K562 (cell line): ENCODE results near the gene MBOAT1. TPM values are rescaled to one million over a fixed set of nuclear protein-coding genes. Genes with fewer than 3 reads are reported as not detected.

Source experiments
- CEBPB ChIP-seq: fragments of 450-650 bp; IDR thresholded peaks from 2 replicates; pipeline ENCODE4 v1.6.1; 2016; ENCODE audit warnings: missing genetic modification characterization, missing compliant biosample characterization
- JUNB ChIP-seq: fragments of 450-650 bp; formaldehyde crosslinking; conservative IDR thresholded peaks from 2 replicates; pipeline ENCODE4 v1.4.0; 2020; ENCODE audit warnings: mild to moderate bottlenecking
- MAX ChIP-seq: sonication (generic); formaldehyde crosslinking; IDR thresholded peaks from 2 replicates; pipeline ENCODE4 v1.9.0; 2022; ENCODE audit warnings: mild to moderate bottlenecking, missing genetic modification reagents
- NCOA2 ChIP-seq, 2 experiments: fragments of 450-650 bp; IDR thresholded peaks; 2 replicates each; pipeline ENCODE4 v1.6.1; 2018; ENCODE audit warnings: mild to moderate bottlenecking in 2 of 2, moderate library complexity in 1 of 2; ENCODE audit not compliant: partially characterized antibody in 2 of 2
- NR2C2 ChIP-seq, 2 experiments: fragments of 200-800 bp in 1 of 2; sonication (Bioruptor generic) in 1 of 2; sonication (generic) in 1 of 2; formaldehyde crosslinking in 1 of 2; IDR thresholded peaks; 2 replicates each; pipeline versions ENCODE4 v1.6.1 to v1.8.0; 2016 to 2022; ENCODE audit warnings: mild to moderate bottlenecking in 1 of 2, missing compliant biosample characterization in 1 of 2, missing genetic modification characterization in 1 of 2, missing genetic modification reagents in 1 of 2
- NRF1 ChIP-seq, 2 experiments: fragments of 450-650 bp; IDR thresholded peaks in 1 of 2; conservative IDR thresholded peaks in 1 of 2; 2 replicates each; pipeline ENCODE4 v1.6.1; 2014; ENCODE audit warnings: mild to moderate bottlenecking in 2 of 2
- PHF21A ChIP-seq: fragments of 450-650 bp; IDR thresholded peaks from 2 replicates; pipeline ENCODE4 v1.6.1; 2017; ENCODE audit warnings: low read depth, borderline replicate concordance
- POLR3A ChIP-seq: IDR thresholded peaks from 2 replicates; pipeline ENCODE4 v1.6.1; 2011; ENCODE audit warnings: borderline replicate concordance, mild to moderate bottlenecking, moderate library complexity; ENCODE audit not compliant: insufficient read length, insufficient read depth; ENCODE audit errors: extremely low read depth
- RFX1 ChIP-seq: fragments of 450-650 bp; IDR thresholded peaks from 2 replicates; pipeline ENCODE4 v1.6.1; 2016; ENCODE audit warnings: mild to moderate bottlenecking, moderate library complexity
- SMARCC2 ChIP-seq: fragments of 450-650 bp; IDR thresholded peaks from 2 replicates; pipeline ENCODE4 v1.6.1; 2017; ENCODE audit warnings: antibody characterized with exemption, moderate library complexity, mild to moderate bottlenecking, low read depth
- TAF9B ChIP-seq: fragments of 450-650 bp; IDR thresholded peaks from 2 replicates; pipeline ENCODE4 v1.6.1; 2018; ENCODE audit warnings: mild to moderate bottlenecking; ENCODE audit not compliant: partially characterized antibody
- ZNF449 ChIP-seq: fragments of 250-450 bp; sonication (Bioruptor Pico); IDR thresholded peaks from 2 replicates; pipeline ENCODE4 v1.8.0; 2022; ENCODE audit warnings: moderate library complexity, mild to moderate bottlenecking, inconsistent platforms
- ZNF583 ChIP-seq: fragments of 250-450 bp; sonication (Bioruptor Pico); IDR thresholded peaks from 2 replicates; pipeline ENCODE4 v1.4.0; 2020
- polyA plus RNA-seq, 8 experiments: library from polyadenylated mRNA; depleted of rRNA in 4 of 8; stranded (reverse) in 5 of 8; unstranded in 3 of 8; fragments of >200 nt; fragmentation: Nextera tagmentation in 2 of 8; fragmentation: Illumina TruSeq in 1 of 8; extraction: Ambion mirVana in 2 of 8; extraction: Trizol in 1 of 8; gene quantifications; 2 replicates each; pipeline versions ENCODE4 v1.2.1 to v1.2.3, GENCODE V29; 2011 to 2014; ENCODE audit warnings: inconsistent platforms in 1 of 8, missing spikeins in 1 of 8
- total RNA-seq, 7 experiments: library from RNA; depleted of rRNA in 6 of 7; stranded (reverse); fragments of >200 nt in 6 of 7; fragmentation: Illumina TruSeq in 2 of 7; extraction: Trizol in 2 of 7; gene quantifications; 2 replicates each; pipeline versions ENCODE4 v1.2.1 to v1.2.3, GENCODE V29; 2011 to 2021; ENCODE audit warnings: low replicate concordance in 1 of 7
- TF ChIP-seq, protein P1 (sequence below), 2 experiments: fragments of 450-650 bp; IDR thresholded peaks; 2 replicates each; pipeline ENCODE4 v1.6.1; 2016
- TF ChIP-seq, protein P2 (sequence below): conservative IDR thresholded peaks from 2 replicates; pipeline ENCODE4 v1.6.1; 2011; ENCODE audit warnings: low read depth, mild to moderate bottlenecking, low read length; ENCODE audit not compliant: control insufficient read depth
- TF ChIP-seq, protein P3 (sequence below): fragments of 250-450 bp; sonication (Bioruptor Pico); IDR thresholded peaks from 2 replicates; pipeline ENCODE4 v1.5.0; 2022; ENCODE audit warnings: mild to moderate bottlenecking

The MBOAT1 gene
- total and polyA plus RNA-seq, 9 of the 15 experiments (the other 6 are each of a cell fraction or from before 2014, with no cell fraction given), result 0.13 to 16.5 (median 10.3) TPM

DNA sequence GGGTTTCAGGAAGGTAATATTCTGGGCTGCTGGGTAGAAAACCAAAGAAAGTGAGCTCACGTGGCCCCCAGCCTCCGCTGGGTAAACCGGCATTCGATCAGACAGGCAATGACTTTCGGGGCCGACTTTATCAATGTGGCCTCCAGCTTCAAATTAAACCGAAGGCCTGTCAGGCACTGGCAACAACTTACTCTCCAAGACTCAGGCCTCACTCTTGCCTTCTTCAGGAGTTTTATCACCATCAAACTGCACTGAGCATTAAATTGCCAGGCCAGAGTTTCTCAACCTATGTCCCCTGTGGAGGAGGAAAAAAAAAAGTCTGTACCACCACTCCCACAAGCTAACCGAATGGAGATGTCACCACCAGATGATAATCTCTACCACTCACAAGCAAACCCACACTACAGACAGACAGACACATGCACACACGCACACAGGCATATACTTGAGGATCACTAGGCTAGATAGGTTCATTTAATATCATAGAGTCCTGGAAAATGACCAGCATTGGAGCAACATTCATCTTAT lies 1.1 kb upstream of the MBOAT1 start (continued):
- TF ChIP-seq ZNF449 (CRISPR knock-in tag) (peak; percentile 64; the same call in 1 of the 2 replicates), JUNB (no peak), NCOA2 (IDR thresholded peaks at IDR 0.05; ENCODE audit: partially characterized antibody in 2 of 2) (no peak), CEBPB (tag) (peak; percentile 77), TAF9B (no peak), RFX1 (no peak), NRF1 (conservative IDR thresholded peaks at IDR 0.05 in 1 of 2, IDR thresholded peaks at IDR 0.05 in 1 of 2) (peak in 1 of 2 experiments; percentile 34; a peak in 1 of 4 replicates), ZNF583 (CRISPR knock-in tag) (no peak), POLR3A (no peak), PHF21A (no peak), NR2C2 (CRISPR knock-in tag; IDR thresholded peaks at IDR 0.05) (no peak), NR2C2 (tag; IDR thresholded peaks at IDR 0.05) (no peak; the same call in 1 of the 2 replicates), MAX (CRISPR knock-in tag) (peak; percentile 23; the same call in 1 of the 2 replicates), SMARCC2 (peak; percentile 55; the same call in 1 of the 2 replicates)
- TF ChIP-seq, protein P1, sequence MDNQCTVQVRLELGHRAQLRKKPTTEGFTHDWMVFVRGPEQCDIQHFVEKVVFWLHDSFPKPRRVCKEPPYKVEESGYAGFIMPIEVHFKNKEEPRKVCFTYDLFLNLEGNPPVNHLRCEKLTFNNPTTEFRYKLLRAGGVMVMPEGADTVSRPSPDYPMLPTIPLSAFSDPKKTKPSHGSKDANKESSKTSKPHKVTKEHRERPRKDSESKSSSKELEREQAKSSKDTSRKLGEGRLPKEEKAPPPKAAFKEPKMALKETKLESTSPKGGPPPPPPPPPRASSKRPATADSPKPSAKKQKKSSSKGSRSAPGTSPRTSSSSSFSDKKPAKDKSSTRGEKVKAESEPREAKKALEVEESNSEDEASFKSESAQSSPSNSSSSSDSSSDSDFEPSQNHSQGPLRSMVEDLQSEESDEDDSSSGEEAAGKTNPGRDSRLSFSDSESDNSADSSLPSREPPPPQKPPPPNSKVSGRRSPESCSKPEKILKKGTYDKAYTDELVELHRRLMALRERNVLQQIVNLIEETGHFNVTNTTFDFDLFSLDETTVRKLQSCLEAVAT (IDR thresholded peaks at IDR 0.05), result peak in 1 of 2 experiments; percentile 72; a peak in 2 of 4 replicates
- TF ChIP-seq, protein P2, sequence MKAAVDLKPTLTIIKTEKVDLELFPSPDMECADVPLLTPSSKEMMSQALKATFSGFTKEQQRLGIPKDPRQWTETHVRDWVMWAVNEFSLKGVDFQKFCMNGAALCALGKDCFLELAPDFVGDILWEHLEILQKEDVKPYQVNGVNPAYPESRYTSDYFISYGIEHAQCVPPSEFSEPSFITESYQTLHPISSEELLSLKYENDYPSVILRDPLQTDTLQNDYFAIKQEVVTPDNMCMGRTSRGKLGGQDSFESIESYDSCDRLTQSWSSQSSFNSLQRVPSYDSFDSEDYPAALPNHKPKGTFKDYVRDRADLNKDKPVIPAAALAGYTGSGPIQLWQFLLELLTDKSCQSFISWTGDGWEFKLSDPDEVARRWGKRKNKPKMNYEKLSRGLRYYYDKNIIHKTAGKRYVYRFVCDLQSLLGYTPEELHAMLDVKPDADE, result no peak
- TF ChIP-seq, protein P3, sequence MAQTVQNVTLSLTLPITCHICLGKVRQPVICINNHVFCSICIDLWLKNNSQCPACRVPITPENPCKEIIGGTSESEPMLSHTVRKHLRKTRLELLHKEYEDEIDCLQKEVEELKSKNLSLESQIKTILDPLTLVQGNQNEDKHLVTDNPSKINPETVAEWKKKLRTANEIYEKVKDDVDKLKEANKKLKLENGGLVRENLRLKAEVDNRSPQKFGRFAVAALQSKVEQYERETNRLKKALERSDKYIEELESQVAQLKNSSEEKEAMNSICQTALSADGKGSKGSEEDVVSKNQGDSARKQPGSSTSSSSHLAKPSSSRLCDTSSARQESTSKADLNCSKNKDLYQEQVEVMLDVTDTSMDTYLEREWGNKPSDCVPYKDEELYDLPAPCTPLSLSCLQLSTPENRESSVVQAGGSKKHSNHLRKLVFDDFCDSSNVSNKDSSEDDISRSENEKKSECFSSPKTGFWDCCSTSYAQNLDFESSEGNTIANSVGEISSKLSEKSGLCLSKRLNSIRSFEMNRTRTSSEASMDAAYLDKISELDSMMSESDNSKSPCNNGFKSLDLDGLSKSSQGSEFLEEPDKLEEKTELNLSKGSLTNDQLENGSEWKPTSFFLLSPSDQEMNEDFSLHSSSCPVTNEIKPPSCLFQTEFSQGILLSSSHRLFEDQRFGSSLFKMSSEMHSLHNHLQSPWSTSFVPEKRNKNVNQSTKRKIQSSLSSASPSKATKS, result no peak
